Fibroblast of skin of scalp (primary cell): ENCODE results near the gene RALGAPA2. TPM values are rescaled to one million over a fixed set of nuclear protein-coding genes. Genes with fewer than 3 reads are reported as not detected.

Experiments used
- DNase-seq: peaks from one replicate; pipeline ENCODE4 v3.0.0-alpha.2; 2013
- polyA plus RNA-seq, 2 experiments: library from polyadenylated mRNA; unstranded; fragments of 120-200 nt; gene quantifications; one replicate each; pipeline ENCODE4 v1.2.1, GENCODE V29; 2013; ENCODE audit not compliant: insufficient read length in 2 of 2

Gene RALGAPA2
- polyA plus RNA-seq (2013, experiment 1 of 2; ENCODE audit: insufficient read length): 4.3 TPM
- 4.5 TPM for polyA plus RNA-seq (2013, experiment 2 of 2; ENCODE audit: insufficient read length)

GRCh38 chr20:20712474-20713243 lies at the start of gene RALGAPA2:
TSS of gene RALGAPA2 (minus strand) at chr20:20712644. CDS start at chr20:20712480, 164 bp downstream.
- peak; percentile 99 for DNase-seq

DNA sequence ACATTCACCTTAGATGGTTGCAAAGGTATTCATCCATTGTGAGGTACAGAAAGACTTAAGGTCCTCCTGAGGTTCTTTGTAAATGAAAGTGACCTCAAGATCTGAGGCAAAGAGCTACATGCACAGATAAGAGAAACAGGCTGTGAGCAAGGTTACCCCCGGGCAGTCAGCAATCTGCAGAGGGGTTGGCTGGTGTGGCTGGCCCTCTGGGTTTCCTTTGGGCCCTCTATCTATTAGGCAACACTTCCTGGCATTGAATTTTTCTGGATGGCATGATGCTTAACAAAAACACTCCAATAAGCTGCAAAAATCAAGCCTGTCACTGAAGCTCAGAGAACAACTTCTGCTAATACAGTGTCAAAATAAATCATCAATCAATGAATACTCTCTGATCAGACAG lies 48.9 kb upstream of the RALGAPA2 start:
- DNase-seq: no peak

DNA sequence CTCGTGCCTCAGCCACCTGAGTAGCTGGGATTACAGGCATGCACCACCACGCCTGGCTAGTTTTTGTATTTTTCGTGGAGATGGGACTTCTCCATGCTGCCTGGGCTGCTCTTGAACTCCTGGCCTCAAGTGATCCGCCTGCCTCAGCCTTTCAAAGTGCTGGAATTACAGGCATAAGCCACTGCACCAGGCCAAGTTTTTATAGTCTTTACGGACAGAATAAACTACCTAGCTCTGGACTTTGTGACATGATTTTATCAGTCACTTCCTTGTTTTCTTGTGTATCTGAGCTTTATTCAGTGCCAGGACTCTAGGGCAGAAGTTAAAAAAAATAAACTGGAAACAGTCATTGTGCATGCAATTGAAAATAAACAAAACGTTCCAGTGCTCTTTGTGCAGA lies 46.7 kb upstream of the RALGAPA2 start:
- no peak for DNase-seq

DNA sequence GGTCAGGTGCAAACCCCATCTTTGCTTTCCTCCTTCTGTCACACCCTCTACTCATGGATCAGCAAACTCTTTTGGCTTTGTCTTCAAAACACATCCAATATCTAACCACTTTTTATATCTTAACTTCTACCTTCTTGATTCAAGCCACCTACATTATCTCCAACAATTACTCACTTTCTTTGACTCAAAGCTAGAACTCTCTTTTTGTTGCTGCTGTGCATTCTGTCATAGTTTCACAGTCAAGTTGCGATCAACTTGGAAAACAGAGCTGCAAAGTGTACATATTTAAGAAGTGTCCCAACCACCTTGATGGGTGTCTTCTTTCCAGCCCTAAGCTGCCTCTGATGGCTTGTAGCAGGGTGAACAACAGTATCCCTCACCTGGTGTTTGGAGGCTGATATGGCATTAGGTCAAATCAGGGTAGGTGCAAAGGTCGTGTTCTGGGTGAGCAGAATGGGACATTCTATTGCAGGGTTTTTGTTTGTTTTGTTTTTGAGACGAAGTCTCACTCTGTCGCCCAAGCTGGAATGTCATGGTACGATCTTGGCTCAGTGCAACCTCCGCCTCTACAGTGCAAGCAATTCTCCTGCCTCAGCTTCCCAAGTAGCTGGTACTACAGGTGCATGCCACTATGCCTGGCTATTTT lies 43.4 kb upstream of the RALGAPA2 start:
- no peak for DNase-seq

DNA sequence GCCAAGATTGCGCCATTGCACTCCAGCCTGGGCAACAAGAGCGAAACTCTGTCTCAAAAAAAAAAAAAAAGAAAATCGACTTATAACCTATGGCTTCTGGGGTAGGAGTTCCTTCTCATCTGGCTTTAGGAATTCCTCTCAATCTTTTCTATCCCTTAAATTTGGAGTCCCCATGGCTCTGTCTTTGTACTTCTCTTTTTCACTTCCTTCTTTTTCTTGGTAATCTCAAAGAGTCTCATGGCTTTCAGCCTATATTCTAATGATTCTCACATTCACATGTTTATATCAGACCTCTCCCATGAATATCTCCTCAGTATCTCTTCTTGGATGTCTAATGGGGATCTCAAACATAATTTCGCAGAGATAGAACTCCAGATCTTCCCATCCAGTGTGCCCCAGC lies 42.8 kb upstream of the RALGAPA2 start:
- DNase-seq: no peak

DNA sequence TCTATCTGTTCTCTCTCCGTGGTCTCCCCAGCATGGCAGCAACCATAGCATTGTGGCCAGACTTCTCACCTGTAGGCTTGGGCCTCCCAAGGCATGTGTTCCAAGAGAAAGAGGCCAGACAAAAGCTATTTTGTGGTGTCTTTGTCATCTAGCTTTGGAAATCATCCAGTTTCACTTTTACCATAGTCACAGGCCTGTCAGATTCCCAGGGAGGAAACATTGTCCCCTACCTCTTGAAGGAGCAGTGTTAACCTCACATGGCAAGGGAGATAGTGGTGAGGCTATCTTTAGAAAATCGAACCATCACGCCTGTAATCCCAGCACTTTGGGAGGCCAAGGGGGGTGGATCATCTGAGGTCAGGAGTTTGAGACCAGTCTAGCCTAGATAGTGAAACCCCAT lies 42.3 kb upstream of the RALGAPA2 start:
- DNase-seq: no peak

DNA sequence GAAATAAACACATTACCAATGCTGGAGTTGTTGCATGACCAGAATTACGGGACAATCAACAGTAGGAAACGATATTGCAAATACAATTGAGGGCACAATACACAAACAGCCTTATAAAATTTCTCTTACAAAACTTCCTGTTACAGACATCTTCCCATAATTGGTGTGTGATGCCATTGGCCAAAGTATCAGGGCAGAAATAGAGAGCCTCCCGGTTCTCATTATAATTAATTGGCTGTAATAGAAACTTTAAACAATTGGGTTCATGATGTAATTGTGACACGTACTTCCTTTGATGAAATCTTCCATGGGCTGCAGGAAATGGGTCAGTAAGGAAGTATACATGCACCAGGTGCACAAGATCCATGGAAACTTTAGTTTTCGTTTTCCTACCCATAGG lies 40.3 kb upstream of the RALGAPA2 start:
- no peak for DNase-seq

DNA sequence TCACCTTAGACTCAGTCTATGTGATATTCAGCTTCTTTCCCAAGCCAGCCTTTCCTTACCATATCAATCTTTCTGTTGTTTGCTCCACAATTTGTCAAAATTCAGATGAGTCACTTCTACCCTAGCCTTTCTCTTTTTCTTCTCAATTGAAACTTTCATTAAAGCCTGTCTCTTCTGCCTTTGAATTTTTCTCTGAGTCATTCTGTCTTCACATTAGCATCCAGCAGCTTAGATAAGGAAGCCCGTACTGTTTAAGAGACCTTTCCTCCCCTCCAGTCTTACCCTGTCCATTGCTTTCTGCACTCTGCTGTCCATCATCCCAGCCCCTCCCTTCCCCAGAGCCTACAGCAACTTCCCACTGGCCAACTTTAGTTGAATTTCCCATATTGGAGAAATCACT lies 34.9 kb upstream of the RALGAPA2 start:
- no peak for DNase-seq

- DNase-seq: no peak
These were observed 31.8 kb upstream of the RALGAPA2 start for GRCh38 chr20:20744170-20744725.

DNA sequence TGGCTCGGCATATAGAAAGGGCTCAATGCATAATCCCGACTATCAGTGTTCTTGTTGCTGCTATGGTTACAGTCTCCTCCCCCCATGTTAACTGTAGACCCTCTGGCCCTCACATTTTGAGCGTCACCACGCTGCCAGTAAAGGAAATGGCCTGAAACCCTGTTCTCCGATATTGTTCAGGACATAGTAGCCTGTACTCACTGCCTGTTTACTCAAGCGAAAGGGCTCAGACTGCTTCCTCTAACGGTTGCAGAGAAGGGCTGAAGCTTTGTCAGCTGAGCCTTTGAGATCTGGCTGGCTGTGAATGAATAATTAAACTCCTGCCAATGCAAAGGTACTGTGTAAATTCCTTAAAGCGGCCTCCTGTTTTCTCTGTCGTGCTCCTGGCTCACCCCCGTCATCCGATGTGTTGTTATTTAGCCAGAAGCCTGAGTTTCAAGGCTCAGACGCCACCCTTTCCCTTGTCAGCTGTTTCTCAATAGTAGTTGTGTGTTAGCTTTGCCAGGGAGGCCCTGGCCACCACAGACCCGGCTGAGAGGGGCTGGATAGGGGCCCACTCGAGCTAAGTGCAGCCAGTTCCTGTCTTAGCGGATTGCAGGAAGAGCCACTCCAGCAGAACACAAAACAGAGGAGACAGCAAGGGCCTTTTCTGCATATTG lies 31.2 kb upstream of the RALGAPA2 start:
- no peak for DNase-seq

DNA sequence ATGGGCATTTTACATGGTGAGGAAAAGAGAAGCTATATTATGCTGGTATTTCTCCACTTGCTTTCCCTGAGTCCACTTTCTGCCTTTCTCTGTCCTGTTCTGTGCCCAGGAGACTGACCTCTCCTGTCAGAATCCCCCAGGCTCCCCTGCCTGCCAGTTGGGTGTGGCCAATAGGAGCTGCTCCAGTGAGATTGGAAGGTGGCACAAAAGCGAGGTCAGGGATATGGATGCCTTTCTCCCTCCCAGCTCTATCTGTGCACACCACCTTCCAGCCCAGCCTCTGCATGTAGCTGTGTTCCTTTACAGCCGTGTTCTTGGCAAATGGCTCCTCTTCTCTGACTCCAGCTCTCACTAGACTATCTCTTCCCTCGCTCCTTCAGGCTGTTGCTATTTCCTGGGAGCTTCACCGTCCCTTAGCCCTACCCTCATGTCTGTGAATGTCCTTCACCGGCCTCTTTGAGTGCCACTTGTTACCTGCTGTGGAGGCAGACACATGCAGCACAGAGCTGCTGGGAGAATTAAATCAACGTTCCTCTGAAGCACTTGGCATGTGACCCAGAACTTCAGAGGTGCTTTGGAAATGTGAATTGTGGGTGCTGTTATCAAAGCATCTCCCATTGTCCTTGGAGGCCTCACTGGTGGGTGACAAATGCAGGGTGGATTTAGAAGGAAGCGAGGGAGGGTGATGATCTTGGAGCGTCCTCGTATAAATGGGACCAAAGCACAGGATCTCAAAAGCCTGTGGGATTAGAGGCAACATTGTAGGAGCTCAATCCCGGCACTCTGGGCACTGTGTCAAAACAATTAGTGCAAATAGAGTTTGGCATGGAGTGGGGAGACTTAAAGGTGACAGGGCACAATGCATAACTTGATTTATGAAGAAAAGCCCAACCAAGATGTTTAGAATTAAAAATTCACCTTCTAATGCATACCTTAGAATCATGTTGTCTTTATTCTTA lies 28.9 kb upstream of the RALGAPA2 start:
- DNase-seq: no peak

DNA sequence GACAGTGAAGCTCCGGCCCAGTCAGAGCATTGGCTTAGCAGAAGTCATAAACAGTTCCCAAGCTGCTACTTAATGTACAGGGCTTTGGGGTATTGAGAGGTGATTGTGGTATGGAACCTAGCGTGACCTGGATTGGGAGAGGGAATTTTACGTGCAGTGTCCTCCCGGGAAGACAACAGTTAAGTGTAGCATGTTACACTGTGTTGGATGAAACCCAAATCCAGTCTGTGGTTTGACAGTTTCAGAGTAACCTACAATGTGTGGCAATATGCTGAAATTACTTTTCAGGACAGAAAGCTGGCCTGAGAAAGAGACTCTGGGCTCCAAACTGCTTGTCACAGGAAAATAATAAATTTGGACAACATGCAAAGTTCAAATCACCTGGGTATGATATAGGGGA lies 28.1 kb upstream of the RALGAPA2 start:
- no peak for DNase-seq

DNA sequence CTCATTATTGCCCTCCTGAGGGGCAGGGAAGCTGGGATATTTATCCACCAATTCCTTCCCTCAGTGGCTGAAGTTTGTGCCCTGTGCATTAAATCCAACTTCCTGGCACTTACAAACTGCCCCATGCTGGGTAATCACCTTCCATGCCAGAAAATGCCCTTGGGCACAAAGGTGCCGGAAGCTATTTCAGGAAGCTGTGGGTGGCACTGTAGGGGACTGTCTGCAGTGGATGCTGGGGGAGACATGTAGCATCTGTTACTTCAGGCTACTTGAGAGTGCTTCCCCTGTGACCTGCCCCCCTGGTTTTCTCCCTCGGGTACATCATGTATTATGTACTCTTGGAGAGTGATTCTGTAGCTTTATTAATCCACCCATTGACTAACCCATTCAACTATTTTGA lies 24.7 kb upstream of the RALGAPA2 start:
- no peak for DNase-seq

- DNase-seq: no peak
These were observed 23.9 kb upstream of the RALGAPA2 start for GRCh38 chr20:20736303-20736702.

GRCh38 chr20:20734475-20734948 lies 22.1 kb upstream of the RALGAPA2 start:
- DNase-seq: no peak

DNA sequence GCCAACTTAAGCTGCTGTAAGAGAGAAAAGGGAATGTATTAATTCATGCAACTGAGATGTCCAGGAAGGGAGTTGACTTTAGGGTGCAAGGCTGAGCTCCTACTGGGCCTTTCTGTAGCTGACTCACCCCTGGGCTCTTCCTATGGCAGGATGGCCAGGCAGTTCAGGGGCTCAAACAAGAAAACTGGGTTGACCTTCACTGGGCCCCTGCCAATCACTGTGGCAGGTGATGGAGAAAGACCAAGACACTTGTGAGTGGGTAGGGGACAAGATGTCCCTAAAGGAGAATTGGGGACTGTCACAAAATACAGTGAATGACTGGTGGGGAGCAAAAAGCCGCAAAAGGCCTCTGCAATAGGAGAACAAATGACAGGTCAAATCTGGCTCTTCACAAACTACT lies 21.5 kb upstream of the RALGAPA2 start:
- no peak for DNase-seq

DNA sequence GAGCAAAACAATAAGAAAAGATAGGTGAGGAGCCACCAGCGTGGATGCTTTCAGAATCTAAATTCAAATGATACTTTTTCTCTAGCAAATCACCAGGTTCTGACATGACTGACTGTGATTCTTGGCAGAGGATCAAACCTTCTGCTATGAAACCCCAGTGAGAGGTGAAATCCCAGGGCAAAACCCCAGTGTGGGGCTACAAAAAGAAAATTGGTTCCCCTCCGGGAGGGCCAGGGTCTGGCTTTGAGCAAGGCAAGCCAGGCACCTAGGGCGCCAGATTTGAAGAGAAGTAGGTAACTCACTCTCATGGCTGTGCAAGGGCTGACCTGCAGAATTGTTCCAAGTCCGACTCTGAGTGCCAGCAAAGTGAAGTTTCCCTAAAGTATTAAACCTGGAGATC lies 20.2 kb upstream of the RALGAPA2 start:
- DNase-seq: no peak

- no peak for DNase-seq
These were observed 19.5 kb upstream of the RALGAPA2 start for GRCh38 chr20:20731945-20732296.

- no peak for DNase-seq
These were observed 18.8 kb upstream of the RALGAPA2 start for GRCh38 chr20:20731000-20731944.

DNA sequence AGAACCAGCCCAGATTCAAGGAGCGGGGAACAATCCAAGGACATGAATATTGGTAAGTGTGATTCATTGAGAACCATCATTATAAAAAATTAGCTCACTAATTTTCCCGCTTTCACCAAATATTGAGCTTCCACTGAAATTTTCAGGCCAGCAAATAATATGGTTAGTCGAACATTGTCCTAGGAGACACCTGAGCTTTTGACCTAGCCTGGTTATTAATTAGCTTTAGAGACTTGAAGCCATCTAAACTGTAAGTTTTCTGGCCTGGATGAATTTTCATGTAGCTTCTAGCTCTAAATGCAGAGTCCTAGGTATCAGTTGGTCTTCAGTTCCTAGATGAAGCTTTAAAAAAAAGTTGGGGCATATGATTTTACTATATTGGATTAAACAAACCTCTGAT lies 17.1 kb upstream of the RALGAPA2 start:
- DNase-seq: no peak

DNA sequence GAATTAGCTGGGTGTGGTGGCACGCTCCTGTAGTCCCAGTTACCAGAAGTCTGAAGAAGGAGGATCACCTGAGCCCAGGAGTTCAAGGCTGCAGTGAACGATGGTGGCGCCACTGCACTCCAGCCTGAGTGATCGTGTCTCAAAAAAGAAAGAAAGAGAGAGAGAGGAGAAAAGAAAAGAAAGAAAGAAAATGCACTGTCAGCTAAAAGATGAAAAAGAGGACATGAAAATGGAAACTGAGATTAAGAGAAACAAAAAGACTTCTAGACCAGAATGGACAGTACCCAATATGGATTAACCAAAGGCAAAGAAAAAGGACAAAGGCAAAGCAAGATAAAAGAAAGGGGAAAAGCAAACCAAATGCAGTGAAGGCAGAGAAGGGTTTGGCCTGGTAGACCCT lies 9.0 kb upstream of the RALGAPA2 start:
- no peak for DNase-seq
